Prostate gland (tissue), 2 donors: ENCODE results near the gene TUSC2. TPM values are rescaled to one million over a fixed set of nuclear protein-coding genes. Genes with fewer than 3 reads are reported as not detected.
A peak's percentile ranks its signal among the peaks of the same experiment; 100 is the strongest.

ENCODE experiments used
- DNase-seq: peaks from one replicate; pipeline ENCODE4 v3.0.0-alpha.2; 2019; ENCODE audit warnings: low spot score
- H3K27ac ChIP-seq, 2 donors: fragments of 200-600 bp; sonication (generic); 2 replicates each; pipeline ENCODE4 v1.5.1; 2017 to 2019
- H3K27me3 ChIP-seq: fragments of 200-600 bp; sonication (generic); replicated peaks from 2 replicates; pipeline ENCODE4 v1.5.1; 2019; ENCODE audit not compliant: insufficient read depth
- H3K36me3 ChIP-seq, 2 donors: fragments of 200-600 bp; sonication (generic); 1 replicate in 1 of 2; 2 replicates in 1 of 2; pipeline versions ENCODE4 v1.5.1 to v1.8.1; 2017 to 2019
- H3K4me1 ChIP-seq: fragments of 200-600 bp; sonication (generic); replicated peaks from 2 replicates; pipeline ENCODE4 v1.5.1; 2019
- H3K4me3 ChIP-seq, 2 donors: fragments of 200-600 bp; sonication (generic); 2 replicates each; pipeline ENCODE4 v1.5.1; 2017 to 2019
- H3K9me3 ChIP-seq: fragments of 200-600 bp; sonication (generic); 2 replicates; pipeline ENCODE4 v1.5.1; 2017
- POLR2A ChIP-seq: fragments of 450-650 bp; IDR thresholded peaks from one replicate; pipeline ENCODE4 v1.6.1; 2016; ENCODE audit warnings: antibody characterized with exemption, mild to moderate bottlenecking
- POLR2AphosphoS5 ChIP-seq: sonication (generic); formaldehyde crosslinking; IDR thresholded peaks from one replicate; pipeline ENCODE4 v1.6.1; 2017; ENCODE audit warnings: antibody characterized with exemption
- WGBS: methylation state at CpG from one replicate; pipeline ENCODE4 v1.1.5; 2018; 5-methylcytosine and 5-hydroxymethylcytosine counted together
- intact Hi-C: fragments of 100-400 bp; cut with DNase I; formaldehyde crosslinking; loops from one replicate; pipeline ENCODE4 v1.14.2; 2022
- total RNA-seq, 2 donors: library from RNA; depleted of rRNA; stranded (reverse); fragments of >200 nt; gene quantifications; one replicate each; pipeline ENCODE4 v1.1.0, GENCODE V29; 2016
- TF ChIP-seq, protein P1 (sequence below), 4 experiments: fragments of 200-600 bp in 2 of 4; fragments of 450-650 bp in 2 of 4; sonication (generic) in 2 of 4; IDR thresholded peaks; 1 replicate in 3 of 4; 2 replicates in 1 of 4; pipeline ENCODE4 v1.5.1; 2016 to 2019; ENCODE audit warnings: antibody characterized with exemption in 4 of 4, mild to moderate bottlenecking in 2 of 4, moderate library complexity in 2 of 4

TUSC2 gene
- total RNA-seq, 2 donors from 2014 or later, result 31.9 to 121 TPM

DNA sequence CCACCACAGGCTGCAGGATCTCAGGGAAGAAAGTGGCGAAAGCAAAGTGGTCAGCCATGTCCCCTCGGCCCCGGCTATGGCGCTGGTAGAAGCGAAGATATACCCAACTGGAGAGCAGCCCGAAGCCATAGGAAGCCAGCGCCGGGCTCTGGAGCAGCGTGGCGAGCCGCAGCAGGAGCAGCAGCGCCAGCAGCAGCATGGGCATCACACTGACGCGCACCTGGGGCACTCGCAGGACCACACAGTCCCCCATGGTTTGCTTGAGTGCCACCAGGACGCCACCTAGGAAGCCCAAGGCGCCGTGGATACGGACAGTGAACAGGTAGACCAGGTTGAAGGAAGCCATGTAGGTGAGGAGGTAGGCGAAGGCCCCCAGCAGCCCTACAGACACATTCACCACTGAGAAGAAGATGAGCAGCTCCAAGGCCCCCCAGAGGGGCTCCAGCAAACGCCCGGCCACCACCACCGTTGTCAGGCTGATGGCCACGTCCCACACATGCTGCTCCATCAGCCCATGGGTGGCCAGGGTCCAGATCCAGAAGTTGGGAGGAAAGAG, 30.4 kb upstream of the TUSC2 start:
- Histone ChIP-seq H3K36me3 (no peaks in the 10 kb centered on the region), H3K4me1 (peaks cover 24% of the 10 kb centered on the region), H3K4me3 (peak overlapping the region; percentile 68 to 87), H3K9me3 (no peaks in the 10 kb centered on the region), H3K27me3 (no peaks in the 10 kb centered on the region), H3K27ac (peak overlapping the region; percentile 83 to 85)
- 27% methylated on average over 24 of the region's 24 CpGs for WGBS
- TF ChIP-seq, protein P1, sequence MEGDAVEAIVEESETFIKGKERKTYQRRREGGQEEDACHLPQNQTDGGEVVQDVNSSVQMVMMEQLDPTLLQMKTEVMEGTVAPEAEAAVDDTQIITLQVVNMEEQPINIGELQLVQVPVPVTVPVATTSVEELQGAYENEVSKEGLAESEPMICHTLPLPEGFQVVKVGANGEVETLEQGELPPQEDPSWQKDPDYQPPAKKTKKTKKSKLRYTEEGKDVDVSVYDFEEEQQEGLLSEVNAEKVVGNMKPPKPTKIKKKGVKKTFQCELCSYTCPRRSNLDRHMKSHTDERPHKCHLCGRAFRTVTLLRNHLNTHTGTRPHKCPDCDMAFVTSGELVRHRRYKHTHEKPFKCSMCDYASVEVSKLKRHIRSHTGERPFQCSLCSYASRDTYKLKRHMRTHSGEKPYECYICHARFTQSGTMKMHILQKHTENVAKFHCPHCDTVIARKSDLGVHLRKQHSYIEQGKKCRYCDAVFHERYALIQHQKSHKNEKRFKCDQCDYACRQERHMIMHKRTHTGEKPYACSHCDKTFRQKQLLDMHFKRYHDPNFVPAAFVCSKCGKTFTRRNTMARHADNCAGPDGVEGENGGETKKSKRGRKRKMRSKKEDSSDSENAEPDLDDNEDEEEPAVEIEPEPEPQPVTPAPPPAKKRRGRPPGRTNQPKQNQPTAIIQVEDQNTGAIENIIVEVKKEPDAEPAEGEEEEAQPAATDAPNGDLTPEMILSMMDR (IDR thresholded peaks at IDR 0.05), result no peak
- TF ChIP-seq POLR2AphosphoS5 (no peak), POLR2A (no peak)
- DNase-seq, result no peak
- intact Hi-C loops, result loop anchor here (5.0 to 10.0 kb wide), 2 partner anchors 254 to 1026 kb away; partner anchors contain the start of genes CISH and MANF

DNA sequence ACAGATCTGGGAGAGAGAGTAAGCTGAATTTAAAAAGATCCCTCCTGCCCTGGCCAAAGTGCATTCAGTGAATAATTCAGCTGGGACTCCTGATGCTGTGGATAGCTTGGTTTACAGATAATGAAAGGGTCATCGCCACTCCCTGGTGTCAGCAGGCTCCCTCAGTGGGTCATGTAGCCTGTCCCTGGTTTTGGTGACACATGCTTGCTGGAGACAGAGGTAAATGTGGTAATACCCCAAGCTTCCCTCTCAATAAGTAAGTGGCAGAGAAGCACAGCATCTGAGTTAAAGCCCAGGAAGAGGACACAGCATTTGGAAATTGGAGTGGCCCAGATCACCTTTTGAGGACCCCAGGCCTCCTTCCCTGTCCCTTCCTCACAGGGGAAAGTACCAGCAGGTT, 29.5 kb upstream of the TUSC2 start:
- 85% methylated on average over 1 of the region's 1 CpG for WGBS
- Histone ChIP-seq H3K27ac (peak overlapping the region in 1 of 2 donors; percentile 83), H3K27me3 (no peaks in the 10 kb centered on the region), H3K4me1 (peaks cover 24% of the 10 kb centered on the region), H3K36me3 (no peaks in the 10 kb centered on the region), H3K4me3 (peak overlapping the region; percentile 68 to 87), H3K9me3 (no peaks in the 10 kb centered on the region)
- TF ChIP-seq POLR2AphosphoS5 (no peak), POLR2A (no peak)
- TF ChIP-seq, protein P1 (IDR thresholded peaks at IDR 0.05), result no peak
- intact Hi-C loops, result loop anchor here (5.0 to 10.0 kb wide), 2 partner anchors 255 to 1027 kb away; partner anchors contain the start of genes CISH and MANF
- no peak for DNase-seq

DNA sequence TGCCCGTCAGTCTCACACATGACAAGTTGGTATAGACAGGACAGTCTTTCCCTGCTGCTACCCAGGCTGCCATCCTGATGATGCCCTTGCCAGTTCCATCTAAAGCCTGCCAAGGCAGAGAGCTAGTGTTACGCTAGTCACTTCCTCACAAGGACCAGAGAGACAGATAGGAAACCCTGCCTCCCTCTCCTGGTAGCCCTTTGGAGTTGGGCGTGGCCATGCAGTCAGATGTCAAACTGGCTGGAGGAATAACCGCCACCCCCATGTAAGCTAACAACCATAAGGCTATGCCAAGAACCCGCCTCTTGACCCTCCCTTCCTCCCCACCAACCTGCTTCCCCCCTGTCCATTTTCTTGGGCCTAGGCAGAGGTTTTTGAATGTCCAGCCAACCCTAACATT, 28.5 kb upstream of the TUSC2 start:
- 42% methylated on average over 5 of the region's 5 CpGs for WGBS
- H3K9me3 ChIP-seq, result no peaks in the 10 kb centered on the region
- TF ChIP-seq POLR2A (no peak), POLR2AphosphoS5 (no peak)
- TF ChIP-seq, protein P1 (IDR thresholded peaks at IDR 0.05), result no peak
- H3K27ac ChIP-seq, result peak overlapping the region in 1 of 2 donors; percentile 36
- intact Hi-C loops, result loop anchor here (5.0 to 10.0 kb wide), 2 partner anchors 256 to 1028 kb away; partner anchors contain the start of genes CISH and MANF
- H3K4me3 ChIP-seq, result peak overlapping the region in 1 of 2 donors; percentile 18
- H3K27me3 ChIP-seq, result no peaks in the 10 kb centered on the region
- no peaks in the 10 kb centered on the region for H3K36me3 ChIP-seq
- peaks cover 27% of the 10 kb centered on the region for H3K4me1 ChIP-seq
- DNase-seq, result no peak

DNA sequence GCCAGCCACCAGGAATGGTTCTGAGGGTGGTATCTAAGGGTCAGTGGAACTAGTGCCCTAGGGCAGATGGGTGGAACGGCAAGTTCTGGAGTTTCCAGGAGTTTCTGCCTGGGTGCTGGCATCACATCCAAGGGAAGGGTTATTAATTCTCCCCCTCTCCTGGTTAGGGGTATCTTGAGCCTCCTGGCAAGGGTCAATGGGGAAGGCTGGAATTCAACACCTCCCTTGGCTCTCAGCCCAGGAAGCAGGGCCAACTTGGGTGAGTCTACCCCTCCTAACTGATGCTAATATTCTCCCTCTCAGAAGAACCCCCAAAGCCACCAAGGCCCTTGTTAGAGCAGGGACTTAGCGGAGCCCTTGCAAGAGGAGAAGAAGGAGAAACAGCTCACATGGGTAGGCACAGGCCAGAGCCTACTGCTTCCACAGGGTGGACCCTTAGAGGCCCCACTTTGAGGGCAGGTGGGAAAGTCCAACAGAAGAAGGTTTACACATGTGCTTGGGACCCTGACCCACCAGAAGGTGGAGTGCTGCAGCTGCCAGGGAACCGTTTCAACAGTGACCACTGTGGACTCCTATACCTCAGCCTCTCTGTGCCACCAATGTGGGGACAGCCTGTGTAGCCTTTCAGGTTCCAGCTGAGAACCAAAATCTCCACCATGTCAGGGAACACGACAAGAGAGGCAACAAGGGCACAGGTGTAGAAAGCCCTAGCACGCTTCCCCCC, 28.0 kb upstream of the TUSC2 start:
- Histone ChIP-seq H3K36me3 (no peaks in the 10 kb centered on the region), H3K27me3 (no peaks in the 10 kb centered on the region), H3K9me3 (no peaks in the 10 kb centered on the region), H3K4me1 (peaks cover 32% of the 10 kb centered on the region), H3K4me3 (peak overlapping the region in 1 of 2 donors; percentile 18), H3K27ac (peak overlapping the region in 1 of 2 donors; percentile 36)
- intact Hi-C loops, result loop anchor here (5.0 to 10.0 kb wide), 2 partner anchors 256 to 1029 kb away; partner anchors contain the start of genes CISH and MANF
- WGBS, result 44% methylated on average over 5 of the region's 5 CpGs
- no peak for DNase-seq
- TF ChIP-seq POLR2A (no peak), POLR2AphosphoS5 (no peak)
- TF ChIP-seq, protein P1 (IDR thresholded peaks at IDR 0.05), result no peak
